Measurements from ENCODE around the gene RUSC2.

DNA sequence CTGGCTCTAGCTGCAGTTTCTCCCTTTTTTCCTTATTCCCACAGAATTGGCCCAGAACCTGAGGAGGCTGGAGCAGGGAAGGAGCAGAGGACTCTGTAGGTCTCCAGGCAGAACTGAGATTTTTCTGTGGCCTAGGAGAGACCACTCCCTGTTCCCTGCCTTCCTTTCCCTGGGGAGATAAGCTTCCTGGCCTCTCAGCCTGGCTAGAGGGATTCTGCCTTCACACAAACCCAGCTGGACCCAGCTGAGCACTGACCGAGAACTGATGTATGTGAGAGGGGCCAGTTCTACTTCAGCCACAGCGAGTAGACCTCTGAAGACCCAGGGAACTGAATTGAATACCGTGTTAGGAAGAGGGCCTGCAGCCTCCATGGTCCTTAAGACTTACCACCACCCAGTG lies 48.0 kb downstream of the RUSC2 start:
- TF ChIP-seq POLR2AphosphoS5 (IDR thresholded peaks at IDR 0.05; ENCODE audit: low read depth) (no peak), GABPA (IDR thresholded peaks at IDR 0.05; ENCODE audit: low read depth) (no peak), REST (IDR thresholded peaks at IDR 0.05; ENCODE audit: insufficient replicate concordance, low read depth) (no peak), SPI1 (IDR thresholded peaks at IDR 0.05; ENCODE audit: borderline replicate concordance, low read depth) (no peak)
- TF ChIP-seq, protein P1, sequence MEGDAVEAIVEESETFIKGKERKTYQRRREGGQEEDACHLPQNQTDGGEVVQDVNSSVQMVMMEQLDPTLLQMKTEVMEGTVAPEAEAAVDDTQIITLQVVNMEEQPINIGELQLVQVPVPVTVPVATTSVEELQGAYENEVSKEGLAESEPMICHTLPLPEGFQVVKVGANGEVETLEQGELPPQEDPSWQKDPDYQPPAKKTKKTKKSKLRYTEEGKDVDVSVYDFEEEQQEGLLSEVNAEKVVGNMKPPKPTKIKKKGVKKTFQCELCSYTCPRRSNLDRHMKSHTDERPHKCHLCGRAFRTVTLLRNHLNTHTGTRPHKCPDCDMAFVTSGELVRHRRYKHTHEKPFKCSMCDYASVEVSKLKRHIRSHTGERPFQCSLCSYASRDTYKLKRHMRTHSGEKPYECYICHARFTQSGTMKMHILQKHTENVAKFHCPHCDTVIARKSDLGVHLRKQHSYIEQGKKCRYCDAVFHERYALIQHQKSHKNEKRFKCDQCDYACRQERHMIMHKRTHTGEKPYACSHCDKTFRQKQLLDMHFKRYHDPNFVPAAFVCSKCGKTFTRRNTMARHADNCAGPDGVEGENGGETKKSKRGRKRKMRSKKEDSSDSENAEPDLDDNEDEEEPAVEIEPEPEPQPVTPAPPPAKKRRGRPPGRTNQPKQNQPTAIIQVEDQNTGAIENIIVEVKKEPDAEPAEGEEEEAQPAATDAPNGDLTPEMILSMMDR (IDR thresholded peaks at IDR 0.05; ENCODE audit: insufficient read depth, low read length), result no peak
